Stimulated activated CD8-positive, alpha-beta memory T cell treated with anti-CD3 and anti-CD28 coated beads, Interleukin-15, amount 100 ng/mL, for 24 hours (primary cell): ENCODE measurements around the gene FNIP2.
A peak's percentile ranks its signal among the peaks of the same experiment; 100 is the strongest.
"Not testable (repeated sequence)": the region's sequence is repeated elsewhere in the genome, so short reads cannot be mapped to it uniquely, and the experiment has no call there.

Experiments
- DNase-seq: peaks from one replicate; pipeline ENCODE4 v3.0.0-alpha.2; 2020; ENCODE audit warnings: low read depth

The FNIP2 gene

DNA sequence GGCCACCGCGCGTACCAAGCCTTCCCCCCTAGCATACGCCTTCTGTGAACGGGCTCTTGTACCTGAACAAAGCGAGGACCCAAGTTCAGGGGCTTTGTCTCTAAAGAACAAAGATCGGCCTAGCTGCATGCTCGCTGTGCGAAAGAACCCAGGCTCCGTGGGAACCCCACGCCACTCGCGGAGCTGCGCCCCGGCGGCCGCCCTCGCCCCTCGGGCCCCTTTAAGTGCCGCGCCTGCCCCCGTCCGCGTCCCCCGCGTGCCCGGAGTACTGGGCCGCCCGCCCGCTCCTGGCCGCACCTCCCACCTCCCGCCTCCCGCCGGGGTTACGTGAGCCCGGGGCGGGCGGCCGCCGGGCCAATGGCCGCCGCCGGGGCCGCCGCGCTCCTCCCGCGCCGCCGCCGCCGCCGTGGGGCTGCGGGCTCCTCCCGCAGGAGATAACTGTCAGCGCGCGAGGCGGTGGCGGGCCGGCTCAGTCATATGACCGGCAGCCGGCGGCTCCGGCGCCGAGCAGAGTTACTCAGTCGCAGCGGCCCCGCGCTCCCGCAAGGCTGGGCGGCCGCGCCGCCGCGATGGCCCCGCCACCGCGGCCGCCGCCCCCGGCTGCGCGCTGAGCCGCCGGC lies at the start of gene FNIP2:
FNIP2 (plus strand) TSS at position 472 of the 620 bp plus-strand sequence. CDS start 187 bp downstream, outside the sequence.
- peak; percentile 41 for DNase-seq

GRCh38 chr4:158721680-158722079 lies 47.1 kb upstream of the FNIP2 start:
- no peak for DNase-seq

GRCh38 chr4:158722291-158722916 lies 46.4 kb upstream of the FNIP2 start:
- no peak for DNase-seq

DNA sequence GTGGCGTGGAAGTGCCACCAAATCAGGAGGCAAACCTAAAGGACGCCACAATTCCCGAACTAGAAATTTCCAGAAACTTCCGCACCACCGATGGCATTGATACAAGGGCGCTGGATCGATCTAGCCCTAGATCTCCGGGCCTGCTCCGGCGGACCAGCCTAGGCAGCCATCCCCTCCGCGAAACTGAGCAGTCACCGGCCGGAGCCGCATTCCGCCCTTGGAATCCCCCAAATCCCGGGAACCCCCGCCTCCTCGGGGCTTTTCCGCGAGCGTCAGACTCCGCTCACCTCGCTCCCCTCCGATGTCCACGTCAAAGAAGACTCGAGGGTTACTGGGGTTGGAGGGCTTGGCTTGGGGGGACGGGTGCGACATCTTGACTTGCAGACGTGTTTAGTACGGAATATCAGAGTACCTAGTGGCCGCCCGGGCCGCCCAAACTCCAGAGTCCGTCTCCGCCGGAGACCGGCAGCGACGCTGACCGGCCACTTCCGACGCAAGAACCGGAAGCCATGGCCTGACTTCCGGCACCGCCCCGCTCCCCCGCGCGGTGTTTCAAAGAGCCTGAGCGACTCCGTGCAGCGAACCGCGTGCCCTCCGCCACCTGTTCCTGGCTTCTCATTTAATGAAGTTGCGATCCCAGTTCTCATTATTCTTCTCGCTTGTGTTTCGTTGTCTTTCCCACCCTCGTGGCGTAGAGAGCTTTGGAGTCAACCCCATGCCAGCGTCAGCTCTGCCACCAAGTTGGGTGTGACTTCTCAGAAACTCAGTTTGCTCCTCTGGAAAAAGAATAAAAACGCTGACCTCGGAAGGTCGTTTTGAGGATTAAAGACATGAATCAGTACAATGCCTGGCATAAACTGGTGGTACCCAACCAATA lies 45.7 kb upstream of the FNIP2 start, which contains the start of gene PPID:
PPID (minus strand) TSS at position 480 of the 877 bp plus-strand sequence; CDS start at position 372, 108 bp downstream.
- DNase-seq: peak; percentile 68

DNA sequence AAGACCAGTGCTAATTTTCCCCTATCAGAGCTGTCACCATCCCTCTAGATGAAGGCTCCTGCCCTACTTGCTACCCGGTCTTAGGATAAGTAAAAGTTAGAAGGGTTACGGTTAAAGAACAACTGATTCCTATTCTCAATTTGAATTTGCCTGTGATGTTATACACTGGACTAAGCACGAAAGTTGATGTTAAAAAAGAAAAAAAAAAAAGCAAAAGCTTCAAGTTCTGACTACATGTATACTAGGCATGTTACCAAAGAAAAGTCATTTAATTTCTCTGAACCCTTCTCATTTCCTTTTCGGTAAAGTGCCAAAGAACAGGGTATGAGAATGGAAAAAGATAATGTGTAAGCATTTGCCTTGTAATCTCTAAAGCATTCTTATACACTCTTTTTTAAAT lies 44.2 kb upstream of the FNIP2 start:
- DNase-seq: no peak

DNA sequence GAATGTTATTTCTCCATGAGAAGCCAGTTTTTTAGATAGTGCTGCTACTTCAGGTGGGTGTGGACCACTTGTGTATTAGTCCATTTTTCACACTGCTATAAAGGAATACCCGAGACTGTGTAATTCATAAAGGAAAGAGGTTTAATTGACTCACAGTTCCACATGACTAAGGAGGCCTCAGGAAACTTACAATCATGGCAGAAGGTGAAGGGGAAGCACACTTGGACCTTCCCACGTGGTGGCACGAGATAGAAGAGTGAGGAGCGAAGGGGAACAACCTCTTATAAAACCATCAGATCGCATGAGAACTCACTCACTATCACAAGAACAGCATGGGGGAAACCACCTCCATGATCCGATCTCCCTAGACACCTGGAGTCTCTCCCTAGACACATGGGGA lies 42.2 kb upstream of the FNIP2 start:
- DNase-seq: no peak

GRCh38 chr4:158728236-158728635 lies 40.6 kb upstream of the FNIP2 start:
- DNase-seq: no peak

DNA sequence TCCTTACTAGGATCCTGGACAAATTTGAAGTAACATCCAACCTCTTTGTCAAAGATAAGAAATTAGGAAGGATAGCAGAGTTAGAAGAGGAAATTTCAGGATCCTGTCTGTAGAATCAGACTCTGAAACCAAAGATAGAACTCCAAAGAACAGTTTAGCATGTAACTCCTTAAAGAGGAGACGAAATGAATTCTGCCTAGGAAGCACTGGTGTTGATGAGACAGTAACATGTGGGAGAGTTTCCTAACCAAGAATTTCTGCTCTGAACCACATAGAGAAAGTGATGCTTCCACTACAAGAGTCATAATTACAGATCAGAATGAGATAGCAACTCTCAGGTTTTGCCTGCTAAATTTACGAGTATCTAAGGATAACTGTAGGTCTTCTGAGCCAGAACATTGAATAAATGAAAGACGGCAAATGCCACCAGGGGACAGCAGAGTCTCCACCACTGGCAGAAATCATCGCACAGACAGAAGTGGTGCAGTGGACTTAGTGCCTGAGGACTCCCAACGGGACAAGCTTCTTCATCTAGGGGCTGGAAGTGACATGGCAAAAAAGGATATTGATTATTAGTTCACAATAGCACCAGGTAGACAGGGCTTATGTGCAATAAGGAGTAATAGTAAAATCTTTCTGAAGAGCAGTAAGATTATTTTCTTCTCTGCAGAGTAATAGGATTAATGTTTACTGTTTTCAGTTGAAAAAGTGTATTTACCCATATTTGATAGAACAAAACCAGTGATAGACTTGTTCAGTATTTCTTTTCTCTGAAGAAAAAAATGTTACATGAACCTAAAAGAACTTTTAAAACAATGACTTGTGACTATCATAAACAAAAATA lies 38.9 kb upstream of the FNIP2 start:
- DNase-seq: no peak

- no peak for DNase-seq
Measured at GRCh38 chr4:158738866-158739265, 30.0 kb upstream of the FNIP2 start.

GRCh38 chr4:158739600-158739999 lies 29.2 kb upstream of the FNIP2 start:
- no peak for DNase-seq

DNA sequence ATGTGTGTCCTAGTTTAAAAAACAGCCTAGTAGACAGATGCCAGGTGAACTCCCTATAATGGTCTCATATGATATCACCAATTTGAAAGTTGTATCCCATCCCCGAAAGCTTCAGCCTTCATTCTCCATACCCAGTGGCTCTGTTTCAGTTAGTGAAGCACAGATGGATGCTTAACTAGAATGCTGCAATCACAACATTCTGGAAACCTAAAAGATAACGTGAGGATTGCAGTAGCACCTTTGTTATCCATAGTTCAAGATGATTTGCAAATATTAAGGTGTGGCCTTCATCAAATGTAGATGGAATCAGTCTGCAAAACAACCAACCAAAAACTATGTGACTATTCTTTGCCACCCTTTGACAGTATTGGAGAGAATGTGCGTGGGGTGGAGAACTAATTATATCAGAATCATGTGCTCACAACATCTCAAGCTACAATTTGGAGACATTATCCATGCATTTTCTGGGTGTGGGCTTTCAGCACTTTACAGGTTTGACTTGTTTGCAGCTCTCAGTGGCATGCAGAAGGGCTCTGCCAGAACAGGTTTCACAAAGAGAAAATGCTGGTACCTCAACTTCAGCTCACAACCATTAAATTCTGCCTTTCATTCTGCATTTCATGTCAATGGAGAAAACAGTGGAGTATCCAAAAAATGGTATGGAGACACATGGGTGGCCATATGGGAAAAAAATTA lies 27.4 kb upstream of the FNIP2 start:
- DNase-seq: no peak

DNA sequence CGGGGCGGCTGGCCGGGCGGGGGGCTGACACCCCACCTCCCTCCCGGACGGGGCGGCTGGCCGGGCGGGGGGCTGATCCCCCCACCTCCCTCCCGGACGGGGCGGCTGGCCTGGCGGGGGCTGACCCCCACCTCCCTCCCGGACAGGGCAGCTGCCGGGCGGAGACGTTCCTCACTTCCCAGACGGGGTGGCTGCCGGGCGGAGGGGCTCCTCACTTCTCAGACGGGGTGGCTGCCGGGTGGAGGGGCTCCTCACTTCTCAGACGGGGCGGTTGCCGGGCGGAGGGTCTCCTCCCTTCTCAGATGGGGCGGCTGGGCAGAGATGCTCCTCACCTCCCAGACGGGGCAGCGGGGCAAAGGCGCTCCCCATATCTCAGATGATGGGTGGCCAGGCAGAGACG lies 22.3 kb upstream of the FNIP2 start:
- not testable (repeated sequence) for DNase-seq

- DNase-seq: no peak
Measured at GRCh38 chr4:158750379-158750778, 18.4 kb upstream of the FNIP2 start.

- DNase-seq: no peak
Measured at GRCh38 chr4:158754385-158755180, 14.2 kb upstream of the FNIP2 start.

GRCh38 chr4:158755819-158756218 lies 13.0 kb upstream of the FNIP2 start:
- not testable (repeated sequence) for DNase-seq

DNA sequence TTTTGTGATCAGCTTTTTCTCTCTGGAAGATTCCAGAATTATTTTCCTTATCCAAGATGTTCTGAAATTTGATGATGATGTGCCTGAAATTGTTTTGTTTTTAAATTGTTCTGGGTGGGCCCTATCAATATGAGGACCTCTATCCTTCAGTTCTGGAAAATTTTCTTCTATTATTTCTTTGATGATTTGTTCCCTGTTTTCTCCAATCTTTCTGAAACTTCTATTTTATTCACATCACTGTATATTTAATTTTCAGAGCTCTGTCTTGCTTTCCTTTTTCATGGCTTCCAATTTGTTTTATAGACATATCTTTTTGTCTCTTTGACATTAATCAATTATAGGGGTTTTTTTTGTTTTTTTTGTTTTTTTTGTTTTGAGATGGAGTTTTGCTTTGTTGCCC lies 12.2 kb upstream of the FNIP2 start:
- no peak for DNase-seq

GRCh38 chr4:158758142-158758541 lies 10.7 kb upstream of the FNIP2 start:
- no peak for DNase-seq

- no peak for DNase-seq
Measured at GRCh38 chr4:158758703-158759102, 10.1 kb upstream of the FNIP2 start.

DNA sequence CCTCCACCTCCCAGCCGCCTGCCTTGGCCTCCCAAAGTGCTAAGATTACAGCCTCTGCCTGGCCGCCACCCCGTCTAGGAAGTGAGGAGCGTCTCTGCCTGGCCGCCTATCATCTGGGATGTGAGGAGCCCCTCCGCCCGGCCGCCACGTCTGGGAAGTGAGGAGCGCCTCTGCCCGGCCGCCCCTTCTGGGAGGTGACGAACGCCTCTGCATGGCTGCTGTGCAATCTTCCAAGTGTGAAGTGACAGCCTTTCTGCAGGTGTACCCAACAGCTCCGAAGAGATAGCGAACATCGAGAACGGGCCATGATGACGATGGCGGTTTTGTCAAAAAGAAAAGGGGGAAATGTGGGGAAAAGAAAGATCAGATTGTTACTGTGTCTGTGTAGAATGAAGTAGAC lies 9.3 kb upstream of the FNIP2 start:
- DNase-seq: not testable (repeated sequence)

GRCh38 chr4:158760866-158761265 lies 8.0 kb upstream of the FNIP2 start:
- no peak for DNase-seq
